Measurements from ENCODE around the gene RBM38.

- TF ChIP-seq CTCF (IDR thresholded peaks at IDR 0.05) (no peak), POLR2A (IDR thresholded peaks at IDR 0.05) (no peak)
Observed at GRCh38 chr20:57399587-57400155, 8.5 kb downstream of the RBM38 start.

Data from testis (tissue), 2 donors.